ENCODE results near the gene ADAMTSL5.

DNA sequence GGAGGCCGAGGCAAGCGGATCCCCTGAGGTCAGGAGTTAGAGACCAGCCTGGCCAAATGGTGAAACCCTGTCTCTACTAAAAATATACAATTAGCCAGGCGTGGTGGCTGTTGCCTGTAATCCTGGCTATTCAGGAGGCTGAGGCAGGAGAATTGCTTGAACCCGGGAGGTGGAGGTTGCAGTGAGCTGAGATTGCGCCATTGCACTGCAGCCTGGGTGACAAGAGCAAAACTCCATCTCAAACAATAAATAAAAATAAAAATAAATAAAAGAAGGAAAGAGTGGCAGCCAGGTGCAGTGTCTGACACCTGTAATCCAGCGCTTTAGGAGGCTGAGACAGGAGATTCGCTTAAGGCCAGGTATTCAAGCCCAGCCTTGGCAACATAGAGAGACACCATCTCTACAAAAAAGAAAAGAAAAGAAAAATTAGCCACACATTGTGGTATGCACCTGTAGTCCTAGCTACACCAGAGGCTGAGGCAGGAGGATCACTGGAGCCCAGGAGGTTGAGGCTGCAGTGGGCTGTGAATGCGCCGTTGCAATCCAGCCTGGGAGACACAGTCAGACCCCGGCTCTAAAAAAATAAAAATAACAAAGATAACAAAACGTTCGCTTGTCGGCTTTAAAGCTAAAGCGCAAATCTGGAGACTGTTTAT, 10.3 kb downstream of the ADAMTSL5 start:
- no peak for TF ChIP-seq EZH2 (IDR thresholded peaks at IDR 0.05)
- TF ChIP-seq POLR2AphosphoS5 (IDR thresholded peaks at IDR 0.05; ENCODE audit: borderline replicate concordance, low read depth, low read length), result no peak
- TF ChIP-seq FOXP2 (optimal IDR thresholded peaks at IDR 0.05; ENCODE audit: control extremely low read depth, extremely low read length, insufficient read depth), result no peak

Data from SK-N-MC (cell line).